ENCODE results near the gene TFAP2C.
"Not testable (repeated sequence)": the region's sequence is repeated elsewhere in the genome, so short reads cannot be mapped to it uniquely, and the experiment has no call there.

The TFAP2C gene

GRCh38 chr20:56617489-56617888 lies 11.6 kb upstream of the TFAP2C start:
- no peak for DNase-seq

GRCh38 chr20:56621730-56622129 lies 7.4 kb upstream of the TFAP2C start:
- no peak for DNase-seq

DNA sequence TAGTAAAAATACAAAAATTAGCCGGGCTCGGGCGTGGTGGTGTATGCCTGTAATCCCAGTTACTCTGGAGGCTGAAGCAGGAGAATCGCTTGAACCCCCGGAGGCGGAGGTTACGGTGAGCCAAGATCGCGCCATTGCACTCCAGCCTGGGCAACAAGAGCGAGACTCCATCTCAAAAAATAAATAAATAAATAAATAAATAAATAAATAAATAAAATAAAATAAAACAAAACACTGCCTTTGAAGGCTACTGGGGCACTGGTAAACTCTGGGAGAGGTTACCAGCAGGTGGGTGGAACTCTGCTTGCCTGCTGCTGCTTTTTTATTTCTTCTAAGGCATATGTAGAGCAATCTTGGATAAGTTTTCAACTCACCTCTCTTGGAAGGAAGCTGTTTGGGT lies 5.2 kb upstream of the TFAP2C start:
- DNase-seq, result not testable (repeated sequence)

DNA sequence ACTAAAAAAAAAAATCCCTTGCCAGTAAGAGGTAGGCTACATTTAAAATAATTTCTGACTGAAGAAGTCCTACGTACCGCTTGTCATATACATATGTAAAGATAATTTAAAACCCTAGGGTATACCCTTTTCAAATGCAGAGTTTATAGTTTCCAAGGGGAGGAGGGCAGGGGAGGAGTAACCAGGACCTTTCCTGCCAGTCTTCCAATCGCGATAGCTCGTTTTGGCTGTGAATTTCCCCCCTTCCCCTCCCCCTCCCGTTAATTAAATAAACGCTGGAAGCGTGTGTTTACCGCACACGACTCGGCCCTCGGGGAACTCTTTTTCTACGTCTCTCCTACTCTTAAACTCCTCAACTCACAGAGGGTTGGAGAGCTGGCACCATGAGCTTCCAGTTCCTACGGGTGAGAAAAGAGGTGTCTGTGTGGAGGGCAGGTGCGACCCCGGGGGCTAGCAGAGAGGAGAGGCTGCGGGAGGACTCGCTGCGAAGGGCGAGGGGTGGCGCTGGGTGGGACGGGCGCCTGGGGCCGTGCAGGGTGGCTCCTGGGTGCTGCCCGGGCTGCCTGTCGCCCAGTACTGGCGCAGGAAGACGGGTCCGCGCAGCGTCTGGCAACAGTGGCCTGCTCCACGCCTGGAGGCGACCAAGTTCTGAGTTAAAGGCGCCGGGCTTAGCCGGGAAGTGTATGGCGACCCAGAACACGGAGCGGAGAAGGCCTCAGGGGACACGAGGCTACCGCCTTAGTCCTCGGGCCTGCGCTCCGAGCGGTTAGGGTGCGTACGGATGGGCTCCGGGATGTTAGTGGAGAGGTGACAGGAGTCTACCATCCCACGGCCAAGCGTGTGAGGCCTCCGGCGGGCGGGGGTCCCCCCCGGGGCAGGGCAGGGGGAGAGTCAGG lies 4.1 kb upstream of the TFAP2C start:
- no peak for DNase-seq

GRCh38 chr20:56625837-56626236 lies 3.3 kb upstream of the TFAP2C start:
- no peak for DNase-seq

- DNase-seq, result no peak
Measured at GRCh38 chr20:56626367-56627121, 2.6 kb upstream of the TFAP2C start.

DNA sequence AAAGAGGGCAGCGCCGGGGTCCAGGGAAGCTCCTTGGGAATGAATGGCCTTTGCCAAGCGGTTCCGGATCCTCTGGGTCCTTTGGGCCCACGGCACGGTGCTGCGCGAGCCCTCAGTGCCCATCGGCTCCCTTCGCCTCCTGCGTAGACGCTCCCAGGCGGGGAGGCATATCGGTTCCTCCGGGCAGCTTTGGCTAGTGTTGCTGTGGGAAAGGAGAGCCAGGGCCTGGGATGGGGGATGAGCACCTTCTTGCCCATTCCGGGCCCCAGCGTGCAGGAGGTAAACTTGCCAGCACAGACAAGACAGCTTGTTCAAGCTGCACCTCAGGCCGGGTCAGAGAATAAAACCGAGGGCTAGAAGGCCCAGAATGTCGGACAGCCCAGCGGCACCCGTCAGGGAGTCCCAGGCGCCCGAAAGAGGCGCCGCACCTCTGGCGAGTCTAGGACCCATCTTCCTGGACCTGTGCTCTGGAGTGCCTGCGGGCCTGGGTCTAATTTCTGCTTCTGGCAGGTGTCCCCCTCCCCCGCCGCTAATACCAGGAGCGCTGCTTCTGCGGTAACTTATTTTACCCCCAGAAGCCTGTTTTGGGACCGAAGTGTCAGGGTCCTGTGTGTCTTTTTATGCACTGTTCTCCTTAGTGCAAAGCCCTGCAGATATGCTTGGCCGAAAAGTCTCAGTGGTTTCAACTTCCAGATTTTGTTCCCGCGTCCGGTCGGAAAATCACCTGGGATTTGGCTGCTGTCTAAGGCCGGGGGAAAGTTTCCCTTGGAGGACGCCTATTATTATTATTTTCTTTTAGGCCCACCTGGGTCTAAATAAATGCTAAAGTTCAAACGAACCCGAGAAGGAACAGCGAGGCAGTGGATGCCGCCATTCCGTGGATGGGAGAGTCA lies 1.7 kb upstream of the TFAP2C start:
- DNase-seq, result no peak

DNA sequence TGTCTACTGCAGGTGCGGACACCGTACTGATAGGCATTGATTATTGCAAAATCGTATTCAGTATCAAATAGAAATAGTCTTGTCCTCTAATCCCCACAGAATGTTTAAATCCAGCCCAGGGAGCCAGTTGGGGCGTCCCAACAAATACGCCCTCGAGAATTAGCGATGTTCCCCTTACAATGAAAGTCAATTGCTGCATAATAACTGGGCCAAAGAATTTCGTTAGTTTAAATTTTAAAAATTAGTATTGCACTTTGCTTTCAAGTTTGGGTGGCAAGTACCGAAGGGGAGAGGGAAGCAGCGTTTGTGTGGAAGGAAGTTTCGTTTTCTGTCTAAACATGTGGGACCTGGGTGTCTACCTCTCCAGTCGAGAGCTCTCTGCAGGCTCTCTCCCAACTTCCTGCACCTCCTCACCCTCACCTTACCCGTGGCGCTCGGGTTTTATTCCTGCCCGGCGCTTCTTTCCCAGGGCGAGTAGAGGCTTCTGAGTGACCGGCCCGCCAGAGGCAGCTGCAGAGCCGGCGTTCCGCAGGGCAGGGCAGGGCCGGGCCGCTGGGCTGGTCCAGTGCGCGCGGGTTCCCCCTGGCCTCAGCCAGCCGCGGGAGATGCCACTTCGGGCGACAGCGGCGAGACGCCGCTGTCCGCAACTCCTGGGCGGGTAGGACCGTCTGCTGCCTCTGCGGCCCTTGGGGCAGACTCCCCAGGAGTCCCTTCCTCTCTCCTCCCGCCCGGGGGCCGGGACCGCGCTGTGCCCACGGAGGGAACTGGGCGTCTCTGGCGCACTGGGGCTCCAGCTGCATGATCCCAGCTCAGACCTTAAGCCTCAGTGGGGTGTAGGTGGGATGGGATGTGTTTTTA lies 862 bp upstream of the TFAP2C start:
- DNase-seq, result no peak

GRCh38 chr20:56629464-56630085 lies 469 bp downstream of the TFAP2C start:
- DNase-seq, result no peak

DNA sequence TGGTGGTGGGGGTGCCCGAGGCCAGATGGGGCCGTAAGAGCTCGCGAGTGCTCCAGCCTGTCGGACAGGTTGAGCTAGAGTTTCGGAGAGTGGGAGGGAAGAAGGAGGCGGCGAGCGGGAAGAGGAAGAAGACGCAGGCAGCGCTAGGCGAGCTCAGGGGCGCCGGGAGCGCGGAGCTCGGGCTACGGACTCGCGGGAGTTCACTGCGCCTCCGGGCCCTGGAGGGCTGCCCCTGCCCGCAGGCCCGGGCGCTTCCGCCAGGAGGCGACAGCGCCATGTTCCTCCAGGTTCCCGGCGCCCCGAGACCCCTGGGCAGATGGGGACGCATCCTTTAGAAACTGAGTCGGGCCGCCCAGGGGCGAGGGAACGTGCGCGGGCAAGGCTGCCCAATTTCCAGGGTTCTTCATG lies 984 bp downstream of the TFAP2C start:
- no peak for DNase-seq

DNA sequence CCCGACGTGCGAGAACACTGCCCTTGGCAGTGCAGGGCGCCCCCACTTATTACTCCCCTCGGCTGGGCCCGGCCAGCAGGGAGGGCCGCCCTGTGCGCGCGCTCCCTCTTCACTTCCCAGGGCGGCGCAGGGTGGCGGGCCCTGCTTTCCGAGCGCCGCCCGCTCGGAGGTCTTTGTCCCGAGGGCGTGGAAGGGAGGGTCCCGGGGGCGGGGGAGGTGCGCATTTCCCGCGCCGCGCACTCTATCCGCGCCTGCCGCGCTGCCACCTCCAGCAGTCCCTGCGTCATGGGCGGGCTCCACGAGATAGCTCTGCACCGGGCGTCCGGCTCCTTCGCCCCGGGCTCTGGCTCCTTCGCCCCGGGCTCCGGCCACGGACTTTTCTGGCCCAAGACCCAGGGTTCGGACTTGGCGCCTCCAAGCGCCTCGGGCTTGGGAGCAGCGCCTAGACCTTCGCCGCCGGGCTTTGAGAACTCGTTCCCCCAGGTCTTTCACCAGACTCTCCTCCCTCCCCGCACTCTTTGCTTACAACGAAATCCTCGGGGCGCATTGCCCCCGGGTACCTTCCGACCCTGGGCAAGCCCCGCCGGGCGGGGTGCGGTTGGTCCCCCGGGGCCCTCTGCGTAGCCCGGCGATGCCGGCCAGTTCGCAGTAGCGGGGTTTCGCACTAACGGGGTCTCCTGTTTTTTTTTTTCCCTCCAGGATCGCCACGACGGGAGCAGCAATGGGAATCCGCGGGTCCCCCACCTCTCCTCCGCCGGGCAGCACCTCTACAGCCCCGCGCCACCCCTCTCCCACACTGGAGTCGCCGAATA lies 1.6 kb downstream of the TFAP2C start:
- no peak for DNase-seq

DNA sequence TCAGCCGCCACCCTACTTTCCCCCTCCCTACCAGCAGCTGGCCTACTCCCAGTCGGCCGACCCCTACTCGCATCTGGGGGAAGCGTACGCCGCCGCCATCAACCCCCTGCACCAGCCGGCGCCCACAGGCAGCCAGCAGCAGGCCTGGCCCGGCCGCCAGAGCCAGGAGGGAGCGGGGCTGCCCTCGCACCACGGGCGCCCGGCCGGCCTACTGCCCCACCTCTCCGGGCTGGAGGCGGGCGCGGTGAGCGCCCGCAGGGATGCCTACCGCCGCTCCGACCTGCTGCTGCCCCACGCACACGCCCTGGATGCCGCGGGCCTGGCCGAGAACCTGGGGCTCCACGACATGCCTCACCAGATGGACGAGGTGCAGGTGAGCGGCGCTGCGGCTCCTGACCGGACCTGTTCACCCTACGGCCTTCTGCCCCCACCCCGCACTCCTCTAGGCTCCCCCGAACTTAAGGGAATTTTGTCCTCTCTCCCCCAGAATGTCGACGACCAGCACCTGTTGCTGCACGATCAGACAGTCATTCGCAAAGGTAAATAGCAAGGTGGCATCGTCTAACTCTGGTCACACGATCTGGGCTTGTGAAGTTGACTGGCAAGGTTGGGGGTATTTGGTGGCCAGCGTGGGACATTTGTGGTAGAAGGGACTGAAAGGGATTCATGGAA lies 2.3 kb downstream of the TFAP2C start:
- DNase-seq, result no peak

DNA sequence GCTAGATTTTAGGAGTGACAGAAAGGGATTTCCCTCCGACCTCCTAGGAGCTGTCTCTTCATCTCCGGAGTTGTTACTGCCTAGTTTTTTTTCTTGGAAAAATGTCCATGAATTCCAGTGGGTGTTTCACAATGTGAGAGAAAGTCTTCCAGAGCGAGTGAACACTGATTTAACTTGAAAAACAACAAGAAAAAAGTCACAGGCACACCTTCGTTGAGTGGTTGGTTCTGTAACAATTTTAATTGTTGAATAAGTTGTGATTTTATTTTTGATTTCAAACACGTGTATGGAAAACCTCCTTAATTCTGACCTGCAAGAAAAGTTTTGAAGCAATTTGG lies 2.9 kb downstream of the TFAP2C start:
- DNase-seq, result no peak

GRCh38 chr20:56634307-56634706 lies 5.2 kb downstream of the TFAP2C start:
- no peak for DNase-seq

DNA sequence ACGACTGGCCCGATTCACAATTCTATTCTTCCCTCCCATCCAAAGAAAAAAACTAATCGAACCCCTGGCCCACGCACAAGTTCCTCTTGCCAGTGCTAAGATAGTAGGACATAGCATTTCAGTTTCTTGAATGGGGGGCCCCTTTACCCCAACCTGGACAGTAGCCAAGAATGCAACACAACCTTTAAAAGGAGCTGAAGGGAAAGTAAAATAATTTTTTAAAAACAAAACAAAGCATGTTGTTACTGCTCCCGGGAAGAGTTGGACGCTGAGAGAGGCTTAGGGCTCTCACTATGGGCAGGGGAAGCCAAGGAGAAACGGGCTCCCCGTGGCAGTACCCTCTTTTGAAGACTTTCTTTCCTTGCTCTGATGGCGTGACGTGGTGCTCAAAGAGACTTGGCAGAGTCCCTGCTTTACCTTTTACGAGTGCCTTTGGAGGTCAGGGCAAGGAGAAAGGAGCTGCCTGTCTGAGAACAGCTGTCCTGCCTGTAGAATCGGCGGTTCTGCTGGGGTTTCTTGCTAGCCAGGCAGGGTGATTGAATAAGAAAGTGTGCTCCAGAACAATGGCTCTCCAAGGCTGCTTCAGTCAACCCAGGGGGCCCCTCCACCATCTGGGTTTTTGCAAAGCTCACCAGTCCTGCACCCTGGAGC lies 5.8 kb downstream of the TFAP2C start:
- no peak for DNase-seq

- DNase-seq, result no peak
Measured at GRCh38 chr20:56636716-56637115, 7.6 kb downstream of the TFAP2C start.

GRCh38 chr20:56637576-56637975 lies 8.5 kb downstream of the TFAP2C start:
- DNase-seq, result no peak

DNA sequence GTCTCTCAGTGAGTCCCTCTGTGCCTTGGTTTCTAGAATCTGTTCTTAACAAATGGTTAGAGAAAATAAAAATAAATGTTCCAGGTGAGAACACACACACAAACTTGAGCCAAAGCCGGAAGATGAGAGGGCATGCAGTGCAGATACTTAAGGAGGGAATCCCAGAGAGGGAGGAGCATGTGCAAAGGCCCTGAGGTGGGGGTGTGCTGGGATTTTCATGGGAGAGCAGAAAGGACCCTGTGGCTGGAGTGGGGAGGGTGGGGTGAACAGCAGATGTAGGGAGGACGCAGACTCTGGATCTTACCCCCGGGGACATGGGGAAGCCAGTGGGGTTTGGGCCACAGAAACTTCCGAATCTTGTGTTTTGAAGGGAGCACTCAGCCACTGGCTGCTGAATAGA lies 17.5 kb downstream of the TFAP2C start:
- no peak for DNase-seq

- DNase-seq, result no peak
Measured at GRCh38 chr20:56653211-56653610, 24.1 kb downstream of the TFAP2C start.

DNA sequence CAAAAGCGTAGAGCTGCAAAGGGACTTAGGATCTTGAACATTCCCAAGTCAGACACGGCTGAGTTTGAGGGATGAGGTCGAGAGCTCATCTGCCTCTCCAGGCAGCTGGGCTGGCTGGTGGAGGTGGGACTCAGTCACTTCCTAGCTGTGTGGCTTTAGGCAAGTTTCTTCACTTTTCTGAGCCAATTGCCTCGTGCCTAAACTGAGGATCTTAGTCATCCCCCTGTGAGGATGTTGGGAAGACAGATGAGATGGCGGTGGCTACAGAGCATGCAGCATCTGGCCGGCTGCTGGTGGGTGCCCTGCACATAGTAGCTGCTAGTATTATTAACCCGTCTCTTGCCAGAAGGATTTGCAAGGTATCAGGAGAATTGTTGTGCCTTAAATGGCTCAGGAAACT lies 27.5 kb downstream of the TFAP2C start:
- no peak for DNase-seq

All from NCI-H2081 treated with DMSO at 0.1 percent for 48 hours (cell line).